ENCODE data around the gene CTNNA3.

CTNNA3 gene

DNA sequence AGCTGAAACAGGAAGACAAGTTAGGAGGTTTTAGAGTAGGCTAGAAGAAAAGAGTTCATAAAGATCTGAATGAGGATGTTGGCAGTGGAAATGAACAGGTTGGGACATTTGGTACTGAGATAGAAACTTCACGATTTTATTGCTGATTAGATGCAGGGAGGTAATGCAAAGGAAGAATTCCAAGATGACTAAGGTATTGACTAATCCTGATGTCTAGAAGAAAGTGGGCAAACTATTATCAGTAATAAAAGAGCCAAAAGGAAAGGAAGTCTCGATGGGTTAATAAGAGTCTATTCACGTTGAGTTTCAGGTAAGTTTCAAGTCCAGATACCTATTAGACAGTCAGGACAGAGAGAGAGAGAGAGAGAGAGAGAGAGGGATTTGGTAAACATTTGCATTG lies 1401.5 kb downstream of the CTNNA3 start:
- Mint-ChIP-seq H3K27ac (no peak overlapping the region), H3K4me1 (no peaks in the 10 kb centered on the region), H3K27me3 (no peaks in the 10 kb centered on the region), H3K9me3 (no peaks in the 10 kb centered on the region), H3K4me3 (no peak overlapping the region)
- DNase-seq: no peak
- no peak for ATAC-seq

DNA sequence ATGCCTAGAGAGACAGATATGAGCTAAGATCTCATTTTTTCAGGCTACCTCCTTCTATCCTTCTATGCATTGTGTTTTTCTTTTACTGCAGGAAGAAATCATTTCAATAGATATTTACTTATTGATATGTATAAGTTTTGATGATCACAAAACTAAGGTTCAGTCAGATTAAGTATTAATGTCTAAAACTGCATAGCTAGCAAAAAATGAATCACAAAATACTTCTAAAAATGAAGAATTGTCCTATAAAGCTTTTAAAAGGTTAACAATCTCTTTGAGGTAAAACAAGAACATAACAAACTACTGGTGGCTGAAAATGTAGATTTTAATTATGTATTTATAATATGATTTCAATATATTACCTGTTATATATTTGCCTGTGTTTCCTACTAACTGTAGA lies 1403.1 kb downstream of the CTNNA3 start:
- ATAC-seq (no peak), DNase-seq (no peak)
- Mint-ChIP-seq H3K4me1 (no peaks in the 10 kb centered on the region), H3K4me3 (no peak overlapping the region), H3K9me3 (no peaks in the 10 kb centered on the region), H3K27ac (no peak overlapping the region), H3K27me3 (no peaks in the 10 kb centered on the region)

DNA sequence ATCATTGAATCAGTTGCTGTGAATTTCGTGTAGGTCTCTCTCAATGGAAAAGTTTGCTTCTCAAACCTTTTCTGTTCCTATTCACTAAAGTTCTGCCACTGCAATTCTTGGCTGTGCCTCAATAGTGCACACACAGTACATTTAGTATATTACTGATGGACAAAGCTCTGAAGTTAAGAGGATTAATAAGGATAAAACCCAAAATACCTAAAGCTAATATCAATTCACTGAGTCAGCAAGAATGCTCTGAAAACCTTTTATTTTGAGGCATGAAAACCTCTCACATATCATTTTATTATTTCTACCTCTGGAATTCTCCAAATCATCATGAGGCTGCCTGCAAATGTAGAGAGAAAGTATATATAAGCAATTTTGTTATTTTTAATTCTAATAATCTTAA lies 1403.5 kb downstream of the CTNNA3 start:
- Mint-ChIP-seq H3K4me3 (no peak overlapping the region), H3K9me3 (no peaks in the 10 kb centered on the region), H3K4me1 (no peaks in the 10 kb centered on the region), H3K27me3 (no peaks in the 10 kb centered on the region), H3K27ac (no peak overlapping the region)
- ATAC-seq: no peak
- no peak for DNase-seq

GRCh38 chr10:66291133-66291532 lies 1404.9 kb downstream of the CTNNA3 start:
- Mint-ChIP-seq H3K4me1 (no peaks in the 10 kb centered on the region), H3K9me3 (no peaks in the 10 kb centered on the region), H3K27me3 (no peaks in the 10 kb centered on the region)

DNA sequence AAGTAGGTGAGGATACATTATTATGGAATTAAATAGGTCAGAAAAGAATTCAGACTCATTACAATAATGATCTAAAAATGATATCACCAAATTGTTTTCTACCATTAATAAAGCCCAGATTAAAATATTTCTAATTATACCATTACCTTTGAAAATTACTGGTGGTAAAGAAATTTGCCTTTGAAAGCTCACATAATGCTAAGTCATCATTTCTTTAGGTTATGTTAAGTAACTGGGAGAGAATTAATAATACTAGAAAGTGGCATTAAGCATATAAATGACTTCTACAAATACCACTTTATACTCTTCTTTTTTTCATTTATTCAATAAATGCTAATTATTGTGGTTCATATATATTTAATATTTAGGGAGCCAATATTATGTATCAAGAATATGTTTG lies 1411.4 kb downstream of the CTNNA3 start:
- H3K4me1 Mint-ChIP-seq: no peaks in the 10 kb centered on the region
- ATAC-seq (no peak), DNase-seq (no peak)
- no peaks in the 10 kb centered on the region for H3K27me3 Mint-ChIP-seq
- peaks cover 0 to 5% of the 10 kb centered on the region in 2 donors for H3K9me3 Mint-ChIP-seq
- no peak overlapping the region for H3K4me3 Mint-ChIP-seq
- no peak overlapping the region for H3K27ac Mint-ChIP-seq

More at GRCh38 chr10:66291133-66291532, 1404.9 kb downstream of the CTNNA3 start:
- Mint-ChIP-seq H3K4me3 (no peak overlapping the region), H3K27ac (no peak overlapping the region)
- DNase-seq (no peak), ATAC-seq (no peak)

GRCh38 chr10:66283874-66284464 lies 1412.0 kb downstream of the CTNNA3 start:
- Mint-ChIP-seq H3K4me3 (no peak overlapping the region), H3K27ac (no peak overlapping the region), H3K27me3 (no peaks in the 10 kb centered on the region), H3K9me3 (peaks cover 0 to 5% of the 10 kb centered on the region in 2 donors), H3K4me1 (no peaks in the 10 kb centered on the region)
- ATAC-seq: no peak
- DNase-seq: no peak

DNA sequence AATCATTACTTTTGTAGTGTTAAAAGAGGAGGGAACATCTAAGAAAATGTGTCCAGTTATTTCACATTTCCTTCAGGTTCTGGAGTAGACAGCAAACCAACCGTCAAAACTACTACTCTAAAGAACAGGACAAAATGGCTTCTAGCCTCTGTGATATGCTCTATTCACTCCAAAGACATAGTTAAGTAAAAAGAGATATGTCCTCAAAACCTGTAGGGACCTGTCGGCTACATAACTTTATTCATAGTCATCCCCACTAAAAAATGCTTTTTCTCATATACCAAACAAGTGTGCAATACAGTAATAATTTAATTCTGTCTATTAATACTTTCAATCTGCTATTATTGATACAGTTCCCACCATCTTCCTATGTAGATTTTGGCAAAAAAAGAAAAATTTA lies 1412.9 kb downstream of the CTNNA3 start:
- H3K27ac Mint-ChIP-seq: no peak overlapping the region
- peaks cover 0 to 5% of the 10 kb centered on the region in 2 donors for H3K9me3 Mint-ChIP-seq
- DNase-seq (no peak), ATAC-seq (no peak)
- H3K27me3 Mint-ChIP-seq: no peaks in the 10 kb centered on the region
- H3K4me3 Mint-ChIP-seq: no peak overlapping the region
- H3K4me1 Mint-ChIP-seq: no peaks in the 10 kb centered on the region

DNA sequence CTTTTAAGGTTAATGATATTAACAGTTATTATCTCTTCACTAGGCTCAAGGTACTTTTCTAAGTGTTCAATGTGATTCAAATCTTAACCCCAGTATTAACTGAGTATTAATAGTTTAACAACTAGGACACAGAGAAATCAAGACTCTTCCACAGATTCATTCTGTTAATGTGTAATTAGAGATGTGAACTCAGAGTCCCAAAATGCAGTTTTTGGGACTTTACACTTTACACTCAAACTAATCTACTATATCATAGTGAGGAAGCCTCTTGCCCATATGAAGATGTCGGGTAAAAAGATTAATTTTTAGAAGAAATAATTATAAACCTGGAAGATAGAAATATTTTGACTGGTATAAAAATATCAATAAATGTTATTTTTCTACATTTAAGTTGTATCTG lies 1414.7 kb downstream of the CTNNA3 start:
- Mint-ChIP-seq H3K27ac (no peak overlapping the region), H3K9me3 (peaks cover 0 to 5% of the 10 kb centered on the region in 2 donors), H3K27me3 (no peaks in the 10 kb centered on the region), H3K4me3 (no peak overlapping the region), H3K4me1 (no peaks in the 10 kb centered on the region)
- no peak for DNase-seq
- ATAC-seq: no peak

- no peak overlapping the region for H3K4me3 Mint-ChIP-seq
- DNase-seq (no peak), ATAC-seq (no peak)
- H3K4me1 Mint-ChIP-seq: no peaks in the 10 kb centered on the region
- H3K9me3 Mint-ChIP-seq: peaks cover 0 to 3% of the 10 kb centered on the region in 2 donors
- H3K27me3 Mint-ChIP-seq: no peaks in the 10 kb centered on the region
- no peak overlapping the region for H3K27ac Mint-ChIP-seq
Measured at GRCh38 chr10:66277481-66277880, 1418.5 kb downstream of the CTNNA3 start.

DNA sequence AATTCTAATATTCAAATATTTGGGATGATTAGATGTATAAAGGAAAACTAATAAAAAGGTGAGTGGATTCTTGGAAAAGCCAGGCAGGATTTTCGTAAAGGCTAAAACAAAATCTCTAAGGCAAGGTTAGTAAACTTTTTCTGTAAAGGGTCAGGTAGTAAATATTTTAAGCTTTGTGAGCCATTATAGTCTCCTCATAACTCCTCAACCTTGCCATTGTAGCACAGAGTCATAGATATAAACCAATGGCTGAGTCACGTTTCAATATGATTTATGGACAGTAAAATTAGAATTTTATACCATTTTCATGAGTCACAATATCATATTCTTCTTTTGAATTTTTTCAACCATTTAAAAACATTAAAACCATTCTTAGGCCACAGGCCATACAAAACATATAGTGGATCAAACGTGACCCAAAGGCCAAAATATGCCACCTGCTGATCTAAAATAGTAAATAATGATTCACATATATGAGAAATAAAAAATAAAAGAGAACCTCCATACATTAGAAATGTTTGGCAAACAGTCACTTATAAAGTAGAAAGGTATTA lies 1422.0 kb downstream of the CTNNA3 start:
- ATAC-seq: no peak
- DNase-seq: no peak
- Mint-ChIP-seq H3K9me3 (no peaks in the 10 kb centered on the region), H3K4me3 (no peak overlapping the region), H3K4me1 (no peaks in the 10 kb centered on the region), H3K27ac (no peak overlapping the region), H3K27me3 (no peaks in the 10 kb centered on the region)

- Mint-ChIP-seq H3K4me3 (no peak overlapping the region), H3K27me3 (no peaks in the 10 kb centered on the region), H3K9me3 (peaks cover 0 to 22% of the 10 kb centered on the region in 2 donors), H3K27ac (no peak overlapping the region), H3K4me1 (no peaks in the 10 kb centered on the region)
- DNase-seq (no peak), ATAC-seq (no peak)
Measured at GRCh38 chr10:66265398-66265797, 1430.6 kb downstream of the CTNNA3 start.

GRCh38 chr10:66259836-66260235 lies 1436.2 kb downstream of the CTNNA3 start:
- Mint-ChIP-seq H3K4me1 (no peaks in the 10 kb centered on the region), H3K27ac (no peak overlapping the region), H3K4me3 (no peak overlapping the region), H3K9me3 (peaks cover 0 to 17% of the 10 kb centered on the region in 2 donors), H3K27me3 (no peaks in the 10 kb centered on the region)
- ATAC-seq (no peak), DNase-seq (no peak)

- Mint-ChIP-seq H3K27ac (no peak overlapping the region), H3K4me1 (no peaks in the 10 kb centered on the region), H3K4me3 (no peak overlapping the region), H3K27me3 (no peaks in the 10 kb centered on the region), H3K9me3 (peaks cover under 1 to 15% of the 10 kb centered on the region in 2 donors)
- no peak for ATAC-seq
- no peak for DNase-seq
Measured at GRCh38 chr10:66258693-66259092, 1437.3 kb downstream of the CTNNA3 start.

DNA sequence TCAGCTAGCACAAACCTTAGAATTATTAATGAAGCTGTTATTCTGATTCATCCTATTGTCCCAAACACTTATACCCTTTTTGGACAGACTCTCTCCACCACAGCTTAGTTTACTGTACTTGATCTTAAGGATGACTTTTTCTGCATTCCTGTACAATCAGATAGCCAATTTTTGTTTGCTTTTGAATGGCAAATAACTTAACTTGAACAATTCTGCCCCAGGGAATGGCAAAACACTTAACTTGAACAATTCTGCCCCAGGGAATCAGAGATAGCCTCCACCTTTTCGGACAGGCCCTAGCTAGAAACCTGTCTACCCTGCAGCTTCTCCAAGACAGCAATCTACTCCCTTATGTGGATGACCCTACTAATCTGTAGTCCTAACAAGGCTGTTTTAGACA lies 1438.2 kb downstream of the CTNNA3 start:
- H3K4me1 Mint-ChIP-seq: no peaks in the 10 kb centered on the region
- H3K4me3 Mint-ChIP-seq: no peak overlapping the region
- H3K27ac Mint-ChIP-seq: no peak overlapping the region
- ATAC-seq: no peak
- H3K9me3 Mint-ChIP-seq: peaks cover 6 to 15% of the 10 kb centered on the region in 2 donors
- no peak for DNase-seq
- H3K27me3 Mint-ChIP-seq: no peaks in the 10 kb centered on the region

GRCh38 chr10:66252986-66253385 lies 1443.0 kb downstream of the CTNNA3 start:
- no peak overlapping the region for H3K4me3 Mint-ChIP-seq
- DNase-seq (no peak), ATAC-seq (no peak)
- peaks cover 10 to 20% of the 10 kb centered on the region in 2 donors for H3K9me3 Mint-ChIP-seq
- no peaks in the 10 kb centered on the region for H3K4me1 Mint-ChIP-seq
- H3K27me3 Mint-ChIP-seq: no peaks in the 10 kb centered on the region
- H3K27ac Mint-ChIP-seq: no peak overlapping the region

- H3K9me3 Mint-ChIP-seq: peaks cover 4 to 28% of the 10 kb centered on the region in 2 donors
- DNase-seq (no peak), ATAC-seq (no peak)
- H3K27me3 Mint-ChIP-seq: no peaks in the 10 kb centered on the region
- no peak overlapping the region for H3K27ac Mint-ChIP-seq
- H3K4me3 Mint-ChIP-seq: no peak overlapping the region
- no peaks in the 10 kb centered on the region for H3K4me1 Mint-ChIP-seq
Measured at GRCh38 chr10:66246177-66246576, 1449.8 kb downstream of the CTNNA3 start.

GRCh38 chr10:66244953-66245352 lies 1451.0 kb downstream of the CTNNA3 start:
- ATAC-seq (no peak), DNase-seq (no peak)
- no peaks in the 10 kb centered on the region for H3K4me1 Mint-ChIP-seq
- no peak overlapping the region for H3K27ac Mint-ChIP-seq
- peaks cover 4 to 28% of the 10 kb centered on the region in 2 donors for H3K9me3 Mint-ChIP-seq
- no peak overlapping the region for H3K4me3 Mint-ChIP-seq
- no peaks in the 10 kb centered on the region for H3K27me3 Mint-ChIP-seq

All from stimulated activated naive CD8-positive, alpha-beta T cell treated with anti-CD3 and anti-CD28 coated beads, Interleukin-15, amount 100 ng/mL, for 72 hours (primary cell).